SKM-1 treated with dmso at 0.1 percent for 144 hours (cell line): ENCODE measurements around the gene PCF11.

Experiments used
- DNase-seq: peaks from one replicate; lab custom pipeline; 2025; ENCODE audit not compliant: unreplicated experiment; lab: John Stamatoyannopoulos, UW

PCF11 gene

GRCh38 chr11:83153764-83154163, 3.2 kb upstream of the PCF11 start:
- no peak for DNase-seq

GRCh38 chr11:83156144-83156995, 561 bp upstream of the PCF11 start:
- peak; percentile 100 for DNase-seq

- DNase-seq: peak; percentile 86
Measured at GRCh38 chr11:83157594-83158356, 844 bp downstream of the PCF11 start.

GRCh38 chr11:83158357-83158786, 1.4 kb downstream of the PCF11 start:
- peak; percentile 25 for DNase-seq

- DNase-seq: no peak
Measured at GRCh38 chr11:83158965-83159901, 2.3 kb downstream of the PCF11 start.

GRCh38 chr11:83159902-83160865, 3.3 kb downstream of the PCF11 start:
- no peak for DNase-seq

GRCh38 chr11:83161610-83162199, 4.8 kb downstream of the PCF11 start:
- DNase-seq: no peak

GRCh38 chr11:83162377-83162776, 5.4 kb downstream of the PCF11 start:
- DNase-seq: no peak

GRCh38 chr11:83166193-83166866, 9.4 kb downstream of the PCF11 start:
- no peak for DNase-seq

- DNase-seq: no peak
Measured at GRCh38 chr11:83168756-83169155, 11.8 kb downstream of the PCF11 start.

- DNase-seq: no peak
Measured at GRCh38 chr11:83170865-83171264, 13.9 kb downstream of the PCF11 start.

GRCh38 chr11:83172551-83172950, 15.6 kb downstream of the PCF11 start:
- DNase-seq: no peak

- DNase-seq: no peak
Measured at GRCh38 chr11:83174008-83174407, 17.1 kb downstream of the PCF11 start.

GRCh38 chr11:83175815-83176214, 18.9 kb downstream of the PCF11 start:
- DNase-seq: no peak

GRCh38 chr11:83181815-83182214, 24.9 kb downstream of the PCF11 start:
- DNase-seq: no peak

- DNase-seq: no peak
Measured at GRCh38 chr11:83185767-83186166, 28.8 kb downstream of the PCF11 start.

- no peak for DNase-seq
Measured at GRCh38 chr11:83187465-83187864, 30.5 kb downstream of the PCF11 start.

- DNase-seq: no peak
Measured at GRCh38 chr11:83191491-83191890, 34.6 kb downstream of the PCF11 start.

- no peak for DNase-seq
Measured at GRCh38 chr11:83191986-83192385, 35.1 kb downstream of the PCF11 start.
